HG02943 (cell line): ENCODE data around the gene TIAL1.
"Not testable (repeated sequence)": the region's sequence is repeated elsewhere in the genome, so short reads cannot be mapped to it uniquely, and the experiment has no call there.

Experiments used
- ATAC-seq: cut with Tn5 transposase; IDR thresholded peaks from one replicate; pipeline ENCODE4 v1.9.1; 2021; ENCODE audit warnings: mild to moderate bottlenecking, low read depth, moderate library complexity; ENCODE audit not compliant: unreplicated experiment

Gene TIAL1

GRCh38 chr10:119535305-119535704, 61.5 kb downstream of the TIAL1 start:
- no peak for ATAC-seq

GRCh38 chr10:119533473-119533872, 63.3 kb downstream of the TIAL1 start:
- no peak for ATAC-seq

DNA sequence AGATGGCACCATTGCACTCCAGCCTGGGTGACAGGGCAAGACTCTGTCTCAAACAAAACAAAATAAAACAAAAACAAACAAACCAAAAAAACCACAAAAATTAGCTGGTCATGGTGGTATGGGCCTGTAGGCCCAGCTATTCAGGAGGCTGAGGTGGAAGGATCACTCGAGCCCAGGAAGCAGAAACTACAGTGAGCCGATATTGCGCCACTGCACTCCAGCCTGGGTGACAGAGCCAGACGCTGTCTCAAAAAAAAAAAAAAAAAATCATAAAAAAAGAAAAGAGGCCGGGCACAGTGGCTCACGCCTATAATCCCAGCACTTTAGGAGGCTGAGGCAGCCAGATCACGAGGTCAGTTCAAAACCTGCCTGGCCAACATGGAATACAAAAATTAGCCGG, 64.0 kb downstream of the TIAL1 start:
- not testable (repeated sequence) for ATAC-seq

DNA sequence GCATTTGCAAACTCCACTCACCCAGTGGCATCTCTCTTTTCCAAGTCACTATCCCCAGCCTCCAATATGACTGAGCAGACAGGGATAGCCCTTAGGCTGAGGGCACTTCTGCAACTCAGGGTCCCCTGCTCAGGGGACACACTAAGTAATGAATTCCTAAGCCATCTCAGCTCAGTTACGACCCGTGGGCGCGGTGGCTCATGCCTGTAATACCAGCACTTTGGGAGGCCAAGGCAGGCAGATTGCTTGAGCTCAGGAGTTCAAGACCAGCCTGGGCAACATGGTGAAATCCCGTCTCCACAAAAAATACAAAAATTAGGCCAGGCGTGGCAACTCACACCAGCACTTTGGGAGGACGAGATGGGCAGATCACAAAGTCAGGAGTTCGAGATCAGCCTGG, 64.5 kb downstream of the TIAL1 start:
- ATAC-seq: not testable (repeated sequence)

GRCh38 chr10:119531067-119531466, 65.7 kb downstream of the TIAL1 start:
- ATAC-seq: no peak

- not testable (repeated sequence) for ATAC-seq
Measured at GRCh38 chr10:119528663-119529237, 68.0 kb downstream of the TIAL1 start.

- no peak for ATAC-seq
Measured at GRCh38 chr10:119526621-119527592, 69.9 kb downstream of the TIAL1 start.

DNA sequence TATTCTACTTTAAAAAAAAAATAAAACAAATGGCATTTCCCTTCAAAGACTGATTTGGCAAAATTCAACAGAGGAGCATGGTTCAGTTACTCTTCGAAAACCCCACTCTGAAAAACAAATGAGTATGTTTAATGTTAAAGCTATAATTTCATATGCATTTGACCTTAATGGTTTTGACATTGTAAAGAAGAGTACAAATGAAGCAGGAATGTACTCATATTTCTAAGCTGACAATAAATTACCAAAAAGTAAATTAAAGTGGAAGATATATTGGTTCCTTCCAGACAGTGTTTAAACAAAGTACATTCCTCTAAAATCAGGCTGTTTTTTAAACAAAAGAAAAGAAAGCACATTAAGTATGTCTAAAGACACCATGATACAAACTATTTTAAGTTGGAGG, 70.6 kb downstream of the TIAL1 start:
- ATAC-seq: no peak

DNA sequence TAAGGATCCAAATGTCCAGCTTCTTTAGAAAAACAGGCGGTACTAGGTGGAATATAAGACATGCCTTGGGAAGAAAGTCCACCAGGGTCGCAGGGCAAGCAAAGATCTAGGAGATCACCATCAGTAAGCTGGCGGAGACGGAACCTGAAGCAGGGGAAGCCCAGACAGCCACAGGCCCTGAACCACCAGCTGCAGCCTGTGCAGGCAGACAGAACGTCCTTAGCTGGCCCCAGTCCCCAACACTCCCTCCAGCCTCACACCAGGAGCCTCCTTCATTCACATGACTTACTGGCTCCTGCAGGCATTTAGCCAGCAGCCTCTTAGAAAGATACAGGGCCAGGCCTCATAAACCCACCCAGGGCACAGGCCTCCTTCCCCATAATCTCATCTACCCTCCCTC, 71.6 kb downstream of the TIAL1 start:
- ATAC-seq: no peak

GRCh38 chr10:119524720-119525070, 72.1 kb downstream of the TIAL1 start:
- no peak for ATAC-seq

- ATAC-seq: no peak
Measured at GRCh38 chr10:119523895-119524719, 72.7 kb downstream of the TIAL1 start.
